Neural cell (in vitro differentiated cells): ENCODE results near the gene PDAP1.
"Not testable (repeated sequence)": the region's sequence is repeated elsewhere in the genome, so short reads cannot be mapped to it uniquely, and the experiment has no call there.

Experiments
- EP300 ChIP-seq: fragments of 450-650 bp; conservative IDR thresholded peaks from 2 replicates; pipeline ENCODE4 v1.6.1; 2014; ENCODE audit warnings: antibody characterized with exemption, mild to moderate bottlenecking, moderate library complexity; ENCODE audit not compliant: poor library complexity, severe bottlenecking
- EZH2 ChIP-seq: fragments of 200-600, 300-800 bp; shearing (Covaris generic), sonication (generic); IDR thresholded peaks from 2 replicates; pipeline ENCODE4 v1.6.1; 2014; ENCODE audit warnings: antibody characterized with exemption, low read length, borderline replicate concordance, mild to moderate bottlenecking; ENCODE audit not compliant: insufficient read depth, poor library complexity, severe bottlenecking
- MXI1 ChIP-seq: fragments of 450-650 bp; conservative IDR thresholded peaks from 2 replicates; pipeline ENCODE4 v1.6.1; 2014; ENCODE audit warnings: antibody characterized with exemption, mild to moderate bottlenecking; ENCODE audit not compliant: poor library complexity, severe bottlenecking
- POLR2AphosphoS5 ChIP-seq: IDR thresholded peaks from 2 replicates; pipeline ENCODE4 v1.6.1; 2012
- RAD21 ChIP-seq: fragments of 450-650 bp; conservative IDR thresholded peaks from 2 replicates; pipeline ENCODE4 v1.6.1; 2014; ENCODE audit warnings: antibody characterized with exemption, mild to moderate bottlenecking, moderate library complexity
- SMC3 ChIP-seq: fragments of 450-650 bp; conservative IDR thresholded peaks from 2 replicates; pipeline ENCODE4 v1.6.1; 2014; ENCODE audit warnings: antibody characterized with exemption, mild to moderate bottlenecking, moderate library complexity; ENCODE audit not compliant: poor library complexity
- TAF1 ChIP-seq: IDR thresholded peaks from 2 replicates; pipeline ENCODE4 v1.6.1; 2012; ENCODE audit warnings: low read depth
- TF ChIP-seq, protein P1 (sequence below): fragments of 450-650 bp; IDR thresholded peaks from 2 replicates; pipeline ENCODE4 v1.5.1; 2014; ENCODE audit warnings: antibody characterized with exemption, mild to moderate bottlenecking, moderate library complexity; ENCODE audit not compliant: poor library complexity, severe bottlenecking
- TF ChIP-seq, protein P2 (sequence below): IDR thresholded peaks from 2 replicates; pipeline ENCODE4 v1.6.1; 2012; ENCODE audit warnings: borderline replicate concordance

DNA sequence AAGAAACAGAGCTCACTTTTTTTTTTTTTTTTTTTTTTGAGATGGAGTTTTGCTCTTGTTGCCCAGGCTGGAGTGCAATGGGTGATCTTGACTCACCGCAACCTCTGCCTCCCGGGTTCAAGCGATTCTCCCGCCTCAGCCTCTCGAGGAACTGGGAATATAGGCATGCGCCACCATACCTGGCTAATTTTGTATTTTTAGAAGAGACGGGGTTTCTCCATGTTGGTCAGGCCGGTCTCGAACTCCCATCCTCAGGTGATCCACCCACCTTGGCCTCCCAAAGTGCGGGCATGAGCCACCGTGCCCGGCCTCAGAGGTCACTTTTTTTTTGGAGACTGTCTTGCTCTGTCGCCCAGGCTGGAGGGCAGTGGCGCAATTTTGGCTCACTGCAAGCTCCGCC, 49.9 kb downstream of the PDAP1 start:
- TF ChIP-seq, protein P1, sequence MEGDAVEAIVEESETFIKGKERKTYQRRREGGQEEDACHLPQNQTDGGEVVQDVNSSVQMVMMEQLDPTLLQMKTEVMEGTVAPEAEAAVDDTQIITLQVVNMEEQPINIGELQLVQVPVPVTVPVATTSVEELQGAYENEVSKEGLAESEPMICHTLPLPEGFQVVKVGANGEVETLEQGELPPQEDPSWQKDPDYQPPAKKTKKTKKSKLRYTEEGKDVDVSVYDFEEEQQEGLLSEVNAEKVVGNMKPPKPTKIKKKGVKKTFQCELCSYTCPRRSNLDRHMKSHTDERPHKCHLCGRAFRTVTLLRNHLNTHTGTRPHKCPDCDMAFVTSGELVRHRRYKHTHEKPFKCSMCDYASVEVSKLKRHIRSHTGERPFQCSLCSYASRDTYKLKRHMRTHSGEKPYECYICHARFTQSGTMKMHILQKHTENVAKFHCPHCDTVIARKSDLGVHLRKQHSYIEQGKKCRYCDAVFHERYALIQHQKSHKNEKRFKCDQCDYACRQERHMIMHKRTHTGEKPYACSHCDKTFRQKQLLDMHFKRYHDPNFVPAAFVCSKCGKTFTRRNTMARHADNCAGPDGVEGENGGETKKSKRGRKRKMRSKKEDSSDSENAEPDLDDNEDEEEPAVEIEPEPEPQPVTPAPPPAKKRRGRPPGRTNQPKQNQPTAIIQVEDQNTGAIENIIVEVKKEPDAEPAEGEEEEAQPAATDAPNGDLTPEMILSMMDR = not testable (repeated sequence)
- TF ChIP-seq EZH2, MXI1, EP300, POLR2AphosphoS5, TAF1, SMC3, RAD21: not testable (repeated sequence)
- TF ChIP-seq, protein P2, sequence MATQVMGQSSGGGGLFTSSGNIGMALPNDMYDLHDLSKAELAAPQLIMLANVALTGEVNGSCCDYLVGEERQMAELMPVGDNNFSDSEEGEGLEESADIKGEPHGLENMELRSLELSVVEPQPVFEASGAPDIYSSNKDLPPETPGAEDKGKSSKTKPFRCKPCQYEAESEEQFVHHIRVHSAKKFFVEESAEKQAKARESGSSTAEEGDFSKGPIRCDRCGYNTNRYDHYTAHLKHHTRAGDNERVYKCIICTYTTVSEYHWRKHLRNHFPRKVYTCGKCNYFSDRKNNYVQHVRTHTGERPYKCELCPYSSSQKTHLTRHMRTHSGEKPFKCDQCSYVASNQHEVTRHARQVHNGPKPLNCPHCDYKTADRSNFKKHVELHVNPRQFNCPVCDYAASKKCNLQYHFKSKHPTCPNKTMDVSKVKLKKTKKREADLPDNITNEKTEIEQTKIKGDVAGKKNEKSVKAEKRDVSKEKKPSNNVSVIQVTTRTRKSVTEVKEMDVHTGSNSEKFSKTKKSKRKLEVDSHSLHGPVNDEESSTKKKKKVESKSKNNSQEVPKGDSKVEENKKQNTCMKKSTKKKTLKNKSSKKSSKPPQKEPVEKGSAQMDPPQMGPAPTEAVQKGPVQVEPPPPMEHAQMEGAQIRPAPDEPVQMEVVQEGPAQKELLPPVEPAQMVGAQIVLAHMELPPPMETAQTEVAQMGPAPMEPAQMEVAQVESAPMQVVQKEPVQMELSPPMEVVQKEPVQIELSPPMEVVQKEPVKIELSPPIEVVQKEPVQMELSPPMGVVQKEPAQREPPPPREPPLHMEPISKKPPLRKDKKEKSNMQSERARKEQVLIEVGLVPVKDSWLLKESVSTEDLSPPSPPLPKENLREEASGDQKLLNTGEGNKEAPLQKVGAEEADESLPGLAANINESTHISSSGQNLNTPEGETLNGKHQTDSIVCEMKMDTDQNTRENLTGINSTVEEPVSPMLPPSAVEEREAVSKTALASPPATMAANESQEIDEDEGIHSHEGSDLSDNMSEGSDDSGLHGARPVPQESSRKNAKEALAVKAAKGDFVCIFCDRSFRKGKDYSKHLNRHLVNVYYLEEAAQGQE = not testable (repeated sequence)
